Neuronal stem cell (in vitro differentiated cells): ENCODE data around the gene FAM169A.
A peak's percentile ranks its signal among the peaks of the same experiment; 100 is the strongest.

Source experiments
- DNase-seq: peaks from one replicate; pipeline ENCODE4 v3.0.0-alpha.2; 2013; ENCODE audit warnings: low spot score
- H2AFZ ChIP-seq: one replicate; pipeline ENCODE4 v1.6.1; 2013; ENCODE audit warnings: mild to moderate bottlenecking, low read length, inconsistent platforms
- H2AK5ac ChIP-seq: 2 replicates; pipeline ENCODE4 v1.6.1; 2013; ENCODE audit warnings: low read depth, mild to moderate bottlenecking, inconsistent platforms, low read length, moderate library complexity, mixed read lengths
- H2BK120ac ChIP-seq: 2 replicates; pipeline ENCODE4 v1.6.1; 2013; ENCODE audit warnings: low read depth, mild to moderate bottlenecking, inconsistent platforms, low read length, moderate library complexity, mixed read lengths
- H2BK12ac ChIP-seq: one replicate; pipeline ENCODE4 v1.6.1; 2013; ENCODE audit warnings: low read length, inconsistent platforms
- H2BK15ac ChIP-seq: 2 replicates; pipeline ENCODE4 v1.6.1; 2013; ENCODE audit warnings: mild to moderate bottlenecking, low read length, inconsistent platforms, mixed read lengths
- H2BK5ac ChIP-seq: one replicate; pipeline ENCODE4 v1.6.1; 2013; ENCODE audit warnings: inconsistent platforms, mild to moderate bottlenecking, low read length, moderate library complexity
- H3K14ac ChIP-seq: one replicate; pipeline ENCODE4 v1.6.1; 2013; ENCODE audit warnings: low read length, inconsistent platforms
- H3K18ac ChIP-seq: 2 replicates; pipeline ENCODE4 v1.6.1; 2013; ENCODE audit warnings: low read length, inconsistent platforms
- H3K23ac ChIP-seq: 2 replicates; pipeline ENCODE4 v1.6.1; 2013; ENCODE audit warnings: low read depth, mild to moderate bottlenecking, mixed read lengths, low read length, inconsistent platforms; ENCODE audit not compliant: poor library complexity
- H3K27ac ChIP-seq: replicated peaks from 3 replicates; pipeline ENCODE4 v1.5.1; 2013; ENCODE audit warnings: low read length, inconsistent platforms
- H3K27me3 ChIP-seq, 3 experiments: 2 replicates each; pipeline ENCODE4 v1.6.1; 2013; ENCODE audit warnings: low read length in 3 of 3, mild to moderate bottlenecking in 2 of 3, inconsistent platforms in 1 of 3, low read depth in 1 of 3, mixed read lengths in 1 of 3, moderate library complexity in 1 of 3; ENCODE audit not compliant: control insufficient read depth in 3 of 3, insufficient read depth in 3 of 3
- H3K36me3 ChIP-seq, 2 donors: replicated peaks in 1 of 2; 2 replicates each; pipeline ENCODE4 v1.6.1; 2013; ENCODE audit warnings: low read length in 2 of 2; ENCODE audit not compliant: control insufficient read depth in 2 of 2, insufficient read depth in 2 of 2
- H3K4ac ChIP-seq: 2 replicates; pipeline ENCODE4 v1.6.1; 2013; ENCODE audit warnings: inconsistent platforms, mild to moderate bottlenecking, low read length, moderate library complexity
- H3K4me1 ChIP-seq, 2 donors: 1 replicate in 1 of 2; 2 replicates in 1 of 2; pipeline ENCODE4 v1.6.1; 2013; ENCODE audit warnings: low read length in 2 of 2, low read depth in 1 of 2; ENCODE audit not compliant: control insufficient read depth in 2 of 2, insufficient read depth in 1 of 2
- H3K4me2 ChIP-seq: one replicate; pipeline ENCODE4 v1.6.1; 2013; ENCODE audit warnings: mild to moderate bottlenecking, low read length, inconsistent platforms; ENCODE audit not compliant: insufficient read depth, poor library complexity, severe bottlenecking
- H3K4me3 ChIP-seq, 2 donors: 2 replicates each; pipeline ENCODE4 v1.5.1; 2013; ENCODE audit warnings: low read length in 2 of 2, mild to moderate bottlenecking in 2 of 2, inconsistent platforms in 1 of 2, moderate library complexity in 1 of 2
- H3K79me1 ChIP-seq: one replicate; pipeline ENCODE4 v1.6.1; 2013; ENCODE audit warnings: low read depth, mild to moderate bottlenecking, inconsistent platforms, low read length, moderate library complexity
- H3K9ac ChIP-seq: one replicate; pipeline ENCODE4 v1.6.1; 2013; ENCODE audit warnings: mild to moderate bottlenecking, low read depth, low read length, inconsistent platforms; ENCODE audit not compliant: poor library complexity
- H3K9me3 ChIP-seq, 2 donors: replicated peaks in 1 of 2; 2 replicates each; pipeline versions ENCODE3 to v1.6.1; 2013; ENCODE audit warnings: low read length in 2 of 2, mild to moderate bottlenecking in 2 of 2, inconsistent platforms in 1 of 2, low read depth in 1 of 2, mixed read lengths in 1 of 2, moderate library complexity in 1 of 2; ENCODE audit not compliant: control insufficient read depth in 2 of 2, insufficient read depth in 1 of 2
- H4K8ac ChIP-seq: one replicate; pipeline ENCODE4 v1.6.1; 2013; ENCODE audit warnings: low read depth, mild to moderate bottlenecking, inconsistent platforms, low read length, moderate library complexity
- H4K91ac ChIP-seq: one replicate; pipeline ENCODE4 v1.6.1; 2013; ENCODE audit warnings: low read length, low read depth, mild to moderate bottlenecking, inconsistent platforms; ENCODE audit not compliant: poor library complexity
- WGBS, 2 donors: extraction: QIAGEN DNeasy Blood & Tissue Kit; methylation state at CpG; one replicate each; pipeline ENCODE4 v1.1.7; 2013; ENCODE audit warnings: missing lambda C conversion rate in 2 of 2, mixed read lengths in 1 of 2; ENCODE audit not compliant: insufficient read length in 2 of 2, insufficient replicate concordance in 1 of 2; ENCODE audit errors: extremely low coverage in 2 of 2; 5-methylcytosine and 5-hydroxymethylcytosine counted together

Gene FAM169A

GRCh38 chr5:74866596-74867162 lies 492 bp upstream of the FAM169A start:
- peak; percentile 55 for DNase-seq
- H2BK120ac ChIP-seq = no peak overlapping the region

GRCh38 chr5:74865256-74865803 lies 857 bp downstream of the FAM169A start:
- H3K14ac ChIP-seq = peak overlapping the region; percentile 100

More at GRCh38 chr5:74866596-74867162, 492 bp upstream of the FAM169A start:
- Histone ChIP-seq H2BK5ac (no peak overlapping the region), H3K4ac (no peak overlapping the region), H3K36me3 (no peaks in the 10 kb centered on the region), H3K27me3 (no peaks in the 10 kb centered on the region), H3K14ac (peak overlapping the region; percentile 14), H3K23ac (peak overlapping the region; percentile 77), H3K4me3 (peak overlapping the region; percentile 69 to 92), H3K27ac (peak overlapping the region; percentile 73), H2AFZ (peak overlapping the region; percentile 98), H2BK15ac (peak overlapping the region; percentile 81), H2AK5ac (no peak overlapping the region), H2BK12ac (no peak overlapping the region), H3K9me3 (no peaks in the 10 kb centered on the region), H4K8ac (peak overlapping the region; percentile 31), H3K18ac (peak overlapping the region; percentile 98), H3K79me1 (no peaks in the 10 kb centered on the region), H3K9ac (peak overlapping the region; percentile 92), H4K91ac (peak overlapping the region; percentile 81), H3K4me2 (peak overlapping the region; percentile 88), H3K4me1 (peaks cover 6 to 7% of the 10 kb centered on the region in 2 donors)
- no CpG with 5 or more reads among the region's 37 CpGs for WGBS, 2 donors

GRCh38 chr5:74864823-74865222 lies 1.4 kb downstream of the FAM169A start:
- DNase-seq = no peak
- H3K18ac ChIP-seq = no peak overlapping the region
- H3K36me3 ChIP-seq = no peaks in the 10 kb centered on the region
- H3K4me2 ChIP-seq = no peak overlapping the region
- H3K79me1 ChIP-seq = no peaks in the 10 kb centered on the region
- H3K14ac ChIP-seq = no peak overlapping the region
- no peak overlapping the region for H3K4ac ChIP-seq
- WGBS, 2 donors = no CpG with 5 or more reads among the region's 8 CpGs
- H3K27me3 ChIP-seq = no peaks in the 10 kb centered on the region
- H4K91ac ChIP-seq = no peak overlapping the region
- H2AK5ac ChIP-seq = no peak overlapping the region
- no peak overlapping the region for H3K9ac ChIP-seq
- H3K23ac ChIP-seq = no peak overlapping the region
- no peak overlapping the region for H2BK120ac ChIP-seq
- peaks cover 6 to 7% of the 10 kb centered on the region in 2 donors for H3K4me1 ChIP-seq
- H3K27ac ChIP-seq = no peak overlapping the region
- H4K8ac ChIP-seq = no peak overlapping the region
- peak overlapping the region; percentile 98 for H2AFZ ChIP-seq
- peak overlapping the region in 1 of 2 donors; percentile 69 for H3K4me3 ChIP-seq
- no peaks in the 10 kb centered on the region for H3K9me3 ChIP-seq
- no peak overlapping the region for H2BK5ac ChIP-seq
- H2BK12ac ChIP-seq = no peak overlapping the region
- H2BK15ac ChIP-seq = no peak overlapping the region

More at GRCh38 chr5:74865256-74865803, 857 bp downstream of the FAM169A start:
- Histone ChIP-seq H4K91ac (no peak overlapping the region), H2AFZ (peak overlapping the region; percentile 98), H3K27ac (peak overlapping the region; percentile 73), H3K27me3 (no peaks in the 10 kb centered on the region), H3K4ac (peak overlapping the region; percentile 81), H3K4me2 (peak overlapping the region; percentile 88), H3K9ac (peak overlapping the region; percentile 92), H2BK120ac (no peak overlapping the region), H3K4me3 (peak overlapping the region; percentile 69 to 92), H3K18ac (peak overlapping the region; percentile 98), H3K4me1 (peaks cover 6 to 7% of the 10 kb centered on the region in 2 donors), H2BK12ac (no peak overlapping the region), H3K23ac (peak overlapping the region; percentile 56), H3K9me3 (no peaks in the 10 kb centered on the region), H2AK5ac (peak overlapping the region; percentile 77), H3K79me1 (no peaks in the 10 kb centered on the region), H2BK5ac (peak overlapping the region; percentile 82), H2BK15ac (peak overlapping the region; percentile 63), H4K8ac (peak overlapping the region; percentile 86), H3K36me3 (no peaks in the 10 kb centered on the region)
- WGBS, 2 donors = no CpG with 5 or more reads among the region's 23 CpGs
- no peak for DNase-seq

- Histone ChIP-seq H4K91ac (no peak overlapping the region), H3K18ac (no peak overlapping the region), H3K23ac (no peak overlapping the region), H3K9me3 (no peaks in the 10 kb centered on the region), H3K27me3 (no peaks in the 10 kb centered on the region), H2BK120ac (no peak overlapping the region), H2BK5ac (no peak overlapping the region), H4K8ac (no peak overlapping the region), H3K4me3 (no peak overlapping the region), H3K79me1 (no peaks in the 10 kb centered on the region), H3K36me3 (no peaks in the 10 kb centered on the region), H2AK5ac (no peak overlapping the region), H3K4ac (no peak overlapping the region), H3K27ac (no peak overlapping the region), H2AFZ (no peak overlapping the region), H3K4me1 (peaks cover 6 to 7% of the 10 kb centered on the region in 2 donors), H3K4me2 (no peak overlapping the region), H3K14ac (no peak overlapping the region), H2BK15ac (no peak overlapping the region), H3K9ac (no peak overlapping the region), H2BK12ac (no peak overlapping the region)
- WGBS, 2 donors = no CpG with 5 or more reads among the region's 2 CpGs
- DNase-seq = no peak
Measured at GRCh38 chr5:74863726-74864125, 2.5 kb downstream of the FAM169A start.
